GM12873 (cell line): ENCODE measurements around the gene CUTA.

Experiments used
- CTCF ChIP-seq: IDR thresholded peaks from 2 replicates; pipeline ENCODE4 v1.5.1; 2012; ENCODE audit warnings: low read depth, mild to moderate bottlenecking, moderate library complexity, low read length, control low read depth; ENCODE audit not compliant: insufficient read depth; ENCODE audit errors: missing control alignments

CUTA gene

DNA sequence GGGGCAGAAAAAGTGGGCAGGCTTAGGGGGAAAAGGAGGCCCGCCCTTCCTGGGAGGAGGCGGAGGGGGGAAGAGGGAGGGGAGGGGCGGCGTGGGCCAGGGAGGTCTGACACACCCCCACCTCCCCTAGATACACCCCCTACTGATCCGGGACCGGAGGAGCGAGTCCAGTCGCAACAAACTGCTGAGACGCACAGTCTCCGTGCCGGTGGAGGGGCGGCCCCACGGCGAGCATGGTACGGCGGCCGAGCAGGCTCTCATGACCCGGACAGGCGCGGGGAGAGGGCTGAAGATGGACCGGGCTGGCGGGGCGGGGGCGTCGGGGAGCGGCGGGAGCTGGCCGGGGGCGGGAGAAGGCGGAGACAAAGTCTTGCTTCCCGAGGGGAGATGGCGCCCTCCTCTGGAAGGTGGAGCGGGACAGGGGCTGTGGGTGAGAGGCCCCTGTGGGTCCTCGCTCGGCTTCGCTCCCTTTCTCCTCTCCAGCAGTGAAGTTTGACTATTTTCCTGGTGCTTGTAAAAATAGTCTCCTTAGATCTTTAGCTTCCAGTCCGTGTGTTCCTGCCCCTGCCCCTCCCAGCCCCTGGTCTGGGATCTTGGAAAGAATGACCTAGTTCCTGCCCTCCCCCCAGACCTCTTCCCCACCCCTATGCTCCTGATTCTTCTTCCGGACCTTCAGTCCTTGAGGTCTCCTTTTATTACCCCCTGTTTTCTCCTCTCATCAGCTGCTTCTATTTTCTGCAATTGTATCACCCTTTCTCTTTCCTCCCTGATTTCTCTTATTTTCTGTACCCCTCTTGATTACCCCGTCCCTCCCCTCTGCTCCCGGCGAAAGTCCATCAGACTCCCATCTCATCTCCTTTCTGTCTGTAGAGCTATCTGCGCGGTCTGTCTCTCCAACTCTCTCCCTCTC, 8.0 kb upstream of the CUTA start:
- peak; percentile 76 for TF ChIP-seq CTCF

GRCh38 chr6:33424855-33425667, 7.2 kb upstream of the CUTA start:
- TF ChIP-seq CTCF, result no peak

- no peak for TF ChIP-seq CTCF
These were observed 5.9 kb upstream of the CUTA start for GRCh38 chr6:33423777-33424176.

GRCh38 chr6:33421344-33421643, 3.4 kb upstream of the CUTA start:
- TF ChIP-seq CTCF, result no peak

DNA sequence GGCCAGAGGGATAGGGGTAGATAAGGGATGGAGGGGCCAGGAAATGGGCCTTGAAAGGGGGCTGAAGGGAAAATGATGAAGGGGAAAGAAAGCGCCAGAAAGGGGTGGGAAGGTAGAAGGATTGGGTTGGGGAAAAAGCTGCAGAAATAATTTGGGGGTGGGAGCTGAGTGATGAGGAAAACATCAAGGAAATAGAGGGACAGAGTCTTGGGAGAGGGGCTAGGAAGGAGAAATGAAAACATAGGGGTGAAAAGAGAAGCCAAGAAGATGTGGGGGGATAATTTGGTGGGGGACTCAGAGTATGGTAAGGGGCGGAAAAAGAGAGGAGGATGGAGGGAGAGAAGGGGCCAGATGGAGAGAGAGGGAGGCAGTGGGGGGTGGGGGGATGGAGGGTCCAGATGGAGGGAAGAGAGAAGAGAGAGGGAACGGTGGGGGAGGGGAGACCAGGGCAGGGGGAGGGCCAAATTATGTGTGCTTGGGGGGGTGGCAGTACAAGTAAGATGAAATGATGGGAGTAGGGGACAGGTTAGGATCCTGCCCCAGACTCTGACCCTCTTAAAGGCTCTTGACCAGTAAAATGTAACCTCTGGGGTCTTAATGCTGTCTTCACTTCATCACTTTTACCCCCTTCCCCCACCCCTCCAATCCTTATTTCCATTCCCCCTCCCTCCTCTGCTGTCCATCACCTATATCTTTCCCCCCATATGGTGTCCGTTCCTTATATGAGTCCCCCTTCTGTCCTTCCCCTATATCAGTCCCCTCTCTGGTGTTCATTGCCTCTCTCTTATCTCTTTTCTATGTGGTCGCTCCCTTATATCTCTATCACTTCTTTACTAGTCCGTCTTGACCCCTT, 2.8 kb upstream of the CUTA start:
- no peak for TF ChIP-seq CTCF

- no peak for TF ChIP-seq CTCF
These were observed 1.9 kb upstream of the CUTA start, which contains the start of gene SYNGAP1 for GRCh38 chr6:33419580-33420490. TSS of gene SYNGAP1 (plus strand) at chr6:33420065. CDS start at chr6:33420265, 200 bp downstream.
